K562 (cell line): ENCODE results near the gene TOR1AIP2. TPM values are rescaled to one million over a fixed set of nuclear protein-coding genes. Genes with fewer than 3 reads are reported as not detected.

Source experiments
- ATAC-seq: fragments of 200-7000 bp; cut with Tn5 transposase; 3 replicates; pipeline ENCODE4 v1.9.1; 2020; ENCODE audit warnings: moderate library complexity
- BruUV-seq: library from RNA; stranded (reverse); fragments of 400-500 nt; replicated peaks from 2 replicates; lab custom pipeline; 2021; lab: Mats Ljungman, UMichigan
- CTCF ChIA-PET: fragments of 300-600 bp; formaldehyde crosslinking; extraction: SDS; loops from one replicate; lab custom pipeline; 2021; ENCODE audit warnings: low intra/inter-chr PET ratio; lab: Yijun Ruan, JAX
- POLR2A ChIA-PET: fragments of 300-600, 350-650 bp; sonication (Branson Sonifier 250); formaldehyde crosslinking; extraction: SDS; loops from one replicate; lab custom pipeline; 2021; ENCODE audit warnings: antibody characterized with exemption, inconsistent platforms; lab: Yijun Ruan, JAX
- DNase-seq, 4 experiments: peaks; one replicate each; pipeline versions ENCODE4 v3.0.0 to v3.0.0-alpha.2; 2011 to 2018; ENCODE audit warnings: low spot score in 3 of 4, mixed read lengths in 3 of 4; ENCODE audit errors: extremely low read depth in 1 of 4
- FAIRE-seq: peaks from 2 replicates; lab custom pipeline; 2011; peaks lifted over from hg19 to GRCh38; lab: Jason Lieb, UNC
- H2AFZ ChIP-seq: 2 replicates; pipeline ENCODE4 v1.6.0; 2011; ENCODE audit warnings: low read depth, low read length, control low read depth, inconsistent platforms
- H3K27ac ChIP-seq: fragments of 200-600 bp; 3 replicates; pipeline ENCODE4 v1.8.0; 2011; ENCODE audit warnings: low read depth, mild to moderate bottlenecking, control low read depth, inconsistent platforms, low read length, moderate library complexity, mixed read lengths; ENCODE audit errors: extremely low read depth
- H3K27me3 ChIP-seq, 2 experiments: fragments of 300-600 bp in 1 of 2; 2 replicates in 1 of 2; 3 replicates in 1 of 2; pipeline versions ENCODE4 v1.6.0 to v1.8.0; 2011; ENCODE audit warnings: inconsistent platforms in 2 of 2, low read length in 2 of 2, mild to moderate bottlenecking in 1 of 2, mixed read lengths in 1 of 2, moderate library complexity in 1 of 2; ENCODE audit not compliant: control insufficient read depth in 2 of 2, insufficient read depth in 2 of 2
- H3K36me3 ChIP-seq: fragments of 300-600 bp; 3 replicates; pipeline ENCODE4 v1.8.0; 2011; ENCODE audit warnings: mild to moderate bottlenecking, low read length, inconsistent platforms; ENCODE audit not compliant: control insufficient read depth, insufficient read depth
- H3K4me1 ChIP-seq, 2 experiments: fragments of 200-600 bp in 1 of 2; replicated peaks in 1 of 2; 2 replicates in 1 of 2; 3 replicates in 1 of 2; pipeline versions ENCODE4 v1.5.1 to v1.8.0; 2011; ENCODE audit warnings: inconsistent platforms in 2 of 2, low read length in 2 of 2, mild to moderate bottlenecking in 1 of 2, mixed read lengths in 1 of 2, moderate library complexity in 1 of 2; ENCODE audit not compliant: control insufficient read depth in 2 of 2, insufficient read depth in 2 of 2
- H3K4me2 ChIP-seq: 2 replicates; pipeline ENCODE4 v1.6.1; 2011; ENCODE audit warnings: low read length, control low read depth, inconsistent platforms, mixed read lengths; ENCODE audit not compliant: insufficient read depth
- H3K4me3 ChIP-seq: fragments of 200-600 bp; sonication (generic), shearing (Covaris generic); 2 replicates; pipeline ENCODE4 v1.5.1; 2016; ENCODE audit warnings: control low read depth, inconsistent platforms
- H3K79me2 ChIP-seq: fragments of 200-600 bp; 3 replicates; pipeline ENCODE4 v1.8.0; 2011; ENCODE audit warnings: low read length, inconsistent platforms; ENCODE audit not compliant: control insufficient read depth, insufficient read depth
- H3K9ac ChIP-seq, 2 experiments: 2 replicates each; pipeline versions ENCODE4 v1.6.0 to v1.6.1; 2011; ENCODE audit warnings: low read depth in 2 of 2, low read length in 2 of 2, control low read depth in 1 of 2, inconsistent platforms in 1 of 2, mild to moderate bottlenecking in 1 of 2, mixed read lengths in 1 of 2; ENCODE audit not compliant: insufficient read depth in 1 of 2
- H3K9me1 ChIP-seq: one replicate; pipeline ENCODE4 v1.6.0; 2011; ENCODE audit warnings: inconsistent platforms, mild to moderate bottlenecking, low read length, moderate library complexity; ENCODE audit not compliant: control insufficient read depth, insufficient read depth
- H3K9me3 ChIP-seq: replicated peaks from 2 replicates; pipeline ENCODE4 v1.5.1; 2011; ENCODE audit warnings: low read depth, low read length, inconsistent platforms; ENCODE audit not compliant: control insufficient read depth, insufficient read depth
- H4K20me1 ChIP-seq: replicated peaks from 2 replicates; pipeline ENCODE4 v1.6.1; 2011; ENCODE audit warnings: low read length, inconsistent platforms, mixed read lengths; ENCODE audit not compliant: control insufficient read depth, insufficient read depth
- ARID1B ChIP-seq: fragments of 450-650 bp; IDR thresholded peaks from 2 replicates; pipeline ENCODE4 v1.6.1; 2016; ENCODE audit warnings: antibody characterized with exemption, mild to moderate bottlenecking, inconsistent platforms
- HDAC6 ChIP-seq: IDR thresholded peaks from 2 replicates; pipeline ENCODE4 v1.6.1; 2012; ENCODE audit warnings: low read depth, mild to moderate bottlenecking, control low read depth, inconsistent platforms, low read length, moderate library complexity
- IRF9 ChIP-seq: fragments of 450-650 bp; IDR thresholded peaks from 2 replicates; pipeline ENCODE4 v1.6.1; 2016; ENCODE audit warnings: missing biosample characterization, missing genetic modification characterization
- KDM1A ChIP-seq, 2 experiments: fragments of 450-650 bp; IDR thresholded peaks; 2 replicates each; pipeline ENCODE4 v1.6.1; 2016; ENCODE audit warnings: mild to moderate bottlenecking in 2 of 2
- KLF16 ChIP-seq: IDR thresholded peaks from 2 replicates; pipeline ENCODE4 v1.6.1; 2016; ENCODE audit warnings: antibody characterized with exemption
- MYC ChIP-seq, 2 experiments: fragments of 250-450 bp in 1 of 2; sonication (Bioruptor Pico) in 1 of 2; IDR thresholded peaks; 2 replicates each; pipeline versions ENCODE4 v1.5.1 to v1.6.1; 2012 to 2021; ENCODE audit warnings: low read depth in 2 of 2, borderline replicate concordance in 1 of 2, improper control_type of control experiment in 1 of 2, low read length in 1 of 2, mild to moderate bottlenecking in 1 of 2, moderate library complexity in 1 of 2
- NR2C2 ChIP-seq, 2 experiments: fragments of 200-800 bp in 1 of 2; sonication (Bioruptor generic) in 1 of 2; sonication (generic) in 1 of 2; formaldehyde crosslinking in 1 of 2; IDR thresholded peaks; 2 replicates each; pipeline versions ENCODE4 v1.6.1 to v1.8.0; 2016 to 2022; ENCODE audit warnings: mild to moderate bottlenecking in 1 of 2, missing compliant biosample characterization in 1 of 2, missing genetic modification characterization in 1 of 2, missing genetic modification reagents in 1 of 2
- REST ChIP-seq, 2 experiments: fragments of 450-650 bp; formaldehyde crosslinking in 1 of 2; IDR thresholded peaks; 2 replicates each; pipeline versions ENCODE4 v1.4.0 to v1.6.1; 2014 to 2020; ENCODE audit warnings: mild to moderate bottlenecking in 2 of 2, borderline replicate concordance in 1 of 2, low read depth in 1 of 2
- RFX5 ChIP-seq: IDR thresholded peaks from 2 replicates; pipeline ENCODE4 v1.6.1; 2011; ENCODE audit warnings: low read depth, mild to moderate bottlenecking, improper control_type of control experiment, low read length
- RUNX1 ChIP-seq: sonication (generic); IDR thresholded peaks from 2 replicates; pipeline ENCODE4 v1.6.1; 2016; ENCODE audit warnings: antibody characterized with exemption, low read depth
- TEAD4 ChIP-seq, 2 experiments: sonication (generic) in 1 of 2; formaldehyde crosslinking in 1 of 2; IDR thresholded peaks; 2 replicates each; pipeline versions ENCODE4 v1.6.1 to v1.8.0; 2012 to 2022; ENCODE audit warnings: borderline replicate concordance in 1 of 2, inconsistent platforms in 1 of 2, low read length in 1 of 2, mild to moderate bottlenecking in 1 of 2, missing genetic modification reagents in 1 of 2
- ZC3H4 ChIP-seq: sonication (generic); formaldehyde crosslinking; IDR thresholded peaks from 2 replicates; pipeline ENCODE4 v1.9.0; 2021; ENCODE audit warnings: missing genetic modification reagents, borderline replicate concordance
- ZNF316 ChIP-seq: fragments of 450-650 bp; IDR thresholded peaks from 2 replicates; pipeline ENCODE4 v1.6.1; 2016
- WGBS: fragments of 100-300 bp; shearing (Covaris generic); methylation state at CpG from one replicate; pipeline ENCODE4 v1.1.6; 2016; ENCODE audit warnings: low coverage, mixed read lengths; ENCODE audit not compliant: insufficient coverage; ENCODE audit errors: missing lambda C conversion rate; 5-methylcytosine and 5-hydroxymethylcytosine counted together
- in situ Hi-C: fragments of 300-500 bp; cut with MboI; formaldehyde crosslinking; loops from 4 replicates; pipeline ENCODE4 v1.15.0; 2018; ENCODE audit warnings: inconsistent platforms, mixed read lengths
- intact Hi-C: fragments of 100-400 bp; cut with micrococcal nuclease; formaldehyde crosslinking; loops from 2 replicates; pipeline ENCODE4 v1.14.2; 2022
- polyA plus RNA-seq, 8 experiments: library from polyadenylated mRNA; depleted of rRNA in 4 of 8; stranded (reverse) in 5 of 8; unstranded in 3 of 8; fragments of >200 nt; fragmentation: Nextera tagmentation in 2 of 8; fragmentation: Illumina TruSeq in 1 of 8; extraction: Ambion mirVana in 2 of 8; extraction: Trizol in 1 of 8; gene quantifications; 2 replicates each; pipeline versions ENCODE4 v1.2.1 to v1.2.3, GENCODE V29; 2011 to 2014; ENCODE audit warnings: inconsistent platforms in 1 of 8, missing spikeins in 1 of 8
- total RNA-seq, 7 experiments: library from RNA; depleted of rRNA in 6 of 7; stranded (reverse); fragments of >200 nt in 6 of 7; fragmentation: Illumina TruSeq in 2 of 7; extraction: Trizol in 2 of 7; gene quantifications; 2 replicates each; pipeline versions ENCODE4 v1.2.1 to v1.2.3, GENCODE V29; 2011 to 2021; ENCODE audit warnings: low replicate concordance in 1 of 7

TOR1AIP2 gene
- total and polyA plus RNA-seq, 9 of the 15 experiments (the other 6 are each of a cell fraction or from before 2014, with no cell fraction given), result 16.7 to 122 (median 41.4) TPM

- ChIA-PET POLR2A (no interaction called here), CTCF (no interaction called here)
- FAIRE-seq (no peak), DNase-seq (peak in 1 of 4 experiments; percentile 26), ATAC-seq (no peak)
- Histone ChIP-seq H3K27me3 (peaks cover 37 to 61% of the 10 kb centered on the region in 2 experiments), H2AFZ (no peak overlapping the region), H3K4me2 (no peak overlapping the region), H3K9me1 (no peaks in the 10 kb centered on the region), H3K27ac (no peak overlapping the region), H3K4me3 (no peak overlapping the region), H3K4me1 (no peaks in the 10 kb centered on the region), H3K79me2 (no peaks in the 10 kb centered on the region), H4K20me1 (no peaks in the 10 kb centered on the region; the same call in 1 of the 2 replicates), H3K36me3 (no peaks in the 10 kb centered on the region), H3K9me3 (no peaks in the 10 kb centered on the region), H3K9ac (no peak overlapping the region)
- intact Hi-C loops (no loop called here), in situ Hi-C loops (no loop called here)
- no TSS peak for BruUV-seq
- WGBS, result 0% methylated on average over 4 of the region's 4 CpGs
- no peak for TF ChIP-seq MYC (IDR thresholded peaks at IDR 0.05; ENCODE audit: low read depth, low read length)
- no peak for TF ChIP-seq MYC (CRISPR knock-in tag; IDR thresholded peaks at IDR 0.05; ENCODE audit: borderline replicate concordance, low read depth)
- TF ChIP-seq RUNX1, result no peak
- TF ChIP-seq ZC3H4, result no peak
- TF ChIP-seq KDM1A (IDR thresholded peaks at IDR 0.05), result peak; percentile 43 to 47; a peak in 2 of 4 replicates
- no peak for TF ChIP-seq REST (IDR thresholded peaks at IDR 0.05; ENCODE audit: borderline replicate concordance)
- TF ChIP-seq REST (CRISPR knock-in tag; IDR thresholded peaks at IDR 0.05; ENCODE audit: low read depth), result no peak
- no peak for TF ChIP-seq HDAC6
- no peak for TF ChIP-seq RFX5
- TF ChIP-seq NR2C2 (CRISPR knock-in tag; IDR thresholded peaks at IDR 0.05), result no peak
- peak; percentile 59; the same call in 1 of the 2 replicates for TF ChIP-seq NR2C2 (tag; IDR thresholded peaks at IDR 0.05)
- TF ChIP-seq TEAD4 (IDR thresholded peaks at IDR 0.05; ENCODE audit: low read length), result peak; percentile 51
- no peak for TF ChIP-seq TEAD4 (CRISPR knock-in tag; IDR thresholded peaks at IDR 0.05; ENCODE audit: borderline replicate concordance)
- no peak for TF ChIP-seq ZNF316
- TF ChIP-seq IRF9, result no peak
- TF ChIP-seq ARID1B, result peak; percentile 25; the same call in 1 of the 2 replicates
- TF ChIP-seq KLF16, result 0 out of 2 replicates have a peak, but pooled peaks have one; percentile 65
Measured at GRCh38 chr1:179794669-179795068, 82.9 kb downstream of the TOR1AIP2 start.
